HepG2 (cell line): ENCODE results near the gene SPACA4. TPM values are rescaled to one million over a fixed set of nuclear protein-coding genes. Genes with fewer than 3 reads are reported as not detected.

Experiments
- CBX5 ChIP-seq: sonication (generic); formaldehyde crosslinking; IDR thresholded peaks from 2 replicates; pipeline ENCODE4 v1.4.0; 2020; ENCODE audit warnings: missing genetic modification reagents, borderline replicate concordance
- EZH2 ChIP-seq: conservative IDR thresholded peaks from 2 replicates; pipeline ENCODE4 v1.6.1; 2012; ENCODE audit warnings: mild to moderate bottlenecking, low read depth, low read length, moderate library complexity
- MTA1 ChIP-seq: sonication (generic); formaldehyde crosslinking; IDR thresholded peaks from 2 replicates; pipeline ENCODE4 v1.4.0; 2020; ENCODE audit warnings: missing genetic modification reagents, mild to moderate bottlenecking, borderline replicate concordance
- MTF1 ChIP-seq: sonication (generic); formaldehyde crosslinking; IDR thresholded peaks from 2 replicates; pipeline ENCODE4 v1.5.0; 2020; ENCODE audit warnings: missing genetic modification reagents
- RXRB ChIP-seq: IDR thresholded peaks from 2 replicates; pipeline ENCODE4 v1.6.1; 2016; ENCODE audit warnings: borderline replicate concordance, missing genetic modification reagents, missing compliant biosample characterization
- SALL1 ChIP-seq: sonication (generic); formaldehyde crosslinking; IDR thresholded peaks from 2 replicates; pipeline ENCODE4 v1.8.0; 2022; ENCODE audit warnings: mild to moderate bottlenecking, missing genetic modification reagents
- SOX13 ChIP-seq, 3 experiments: fragments of 450-650 bp in 1 of 3; sonication (generic) in 1 of 3; formaldehyde crosslinking in 1 of 3; IDR thresholded peaks in 2 of 3; conservative IDR thresholded peaks in 1 of 3; 2 replicates each; pipeline versions ENCODE4 v1.5.0 to v1.6.1; 2016 to 2020; ENCODE audit warnings: antibody characterized with exemption in 1 of 3, mild to moderate bottlenecking in 1 of 3, missing compliant biosample characterization in 1 of 3, missing genetic modification reagents in 1 of 3, moderate library complexity in 1 of 3
- SOX6 ChIP-seq, 2 experiments: fragments of 450-650 bp in 1 of 2; sonication (generic) in 1 of 2; formaldehyde crosslinking in 1 of 2; IDR thresholded peaks; 2 replicates each; pipeline versions ENCODE4 v1.4.0 to v1.6.1; 2017 to 2020; ENCODE audit warnings: antibody characterized with exemption in 1 of 2, mild to moderate bottlenecking in 1 of 2, missing genetic modification reagents in 1 of 2
- SP1 ChIP-seq, 2 experiments: fragments of 450-650 bp in 1 of 2; sonication (generic) in 1 of 2; formaldehyde crosslinking in 1 of 2; IDR thresholded peaks; 2 replicates each; pipeline versions ENCODE4 v1.4.0 to v1.6.1; 2016 to 2020; ENCODE audit warnings: missing genetic modification reagents in 1 of 2
- SSRP1 ChIP-seq: IDR thresholded peaks from 2 replicates; pipeline ENCODE4 v1.6.1; 2016; ENCODE audit warnings: control low read depth
- XRCC5 ChIP-seq: fragments of 200-400 bp; formaldehyde crosslinking; optimal IDR thresholded peaks from 2 replicates; pipeline ENCODE3; 2017; ENCODE audit warnings: mild to moderate bottlenecking, low read length
- ZNF383 ChIP-seq: sonication (generic); formaldehyde crosslinking; IDR thresholded peaks from 2 replicates; pipeline ENCODE4 v1.4.0; 2020; ENCODE audit warnings: missing genetic modification reagents, mild to moderate bottlenecking, borderline replicate concordance
- ZNF441 ChIP-seq: sonication (generic); formaldehyde crosslinking; IDR thresholded peaks from 2 replicates; pipeline ENCODE4 v1.7.0; 2021; ENCODE audit warnings: missing genetic modification reagents, borderline replicate concordance
- ZNF646 ChIP-seq: sonication (generic); formaldehyde crosslinking; IDR thresholded peaks from 2 replicates; pipeline ENCODE4 v1.9.0; 2021; ENCODE audit warnings: mild to moderate bottlenecking, missing genetic modification reagents
- ZNF770 ChIP-seq: sonication (generic); formaldehyde crosslinking; IDR thresholded peaks from 2 replicates; pipeline ENCODE4 v1.5.0; 2020; ENCODE audit warnings: mild to moderate bottlenecking, missing genetic modification reagents
- ZNF775 ChIP-seq: sonication (generic); formaldehyde crosslinking; IDR thresholded peaks from 2 replicates; pipeline ENCODE4 v1.4.0; 2020; ENCODE audit warnings: missing genetic modification reagents, mild to moderate bottlenecking, moderate library complexity, borderline replicate concordance
- polyA plus RNA-seq, 8 experiments: library from polyadenylated mRNA; depleted of rRNA in 3 of 8; stranded (reverse) in 7 of 8; unstranded in 1 of 8; fragments of >200 nt; fragmentation: Illumina TruSeq in 4 of 8; extraction: Trizol in 4 of 8; gene quantifications; 2 replicates each; pipeline versions ENCODE4 v1.2.1 to v1.2.3, GENCODE V29; 2011 to 2016; ENCODE audit warnings: low read depth in 4 of 8, missing spikeins in 1 of 8, mixed read lengths in 1 of 8; ENCODE audit not compliant: insufficient read depth in 1 of 8
- total RNA-seq, 5 experiments: library from RNA; depleted of rRNA; stranded (reverse); fragments of >200 nt; fragmentation: Illumina TruSeq; extraction: Trizol; gene quantifications; 2 replicates each; pipeline ENCODE4 v1.2.3, GENCODE V29; 2016; ENCODE audit warnings: low read depth in 1 of 5

The SPACA4 gene
- total and polyA plus RNA-seq, 2 of the 13 experiments (the other 11 are each of a cell fraction or from before 2014, with no cell fraction given), result not detected

GRCh38 chr19:48646001-48646721, 39.6 kb downstream of the SPACA4 start, which contains the start of gene CA11 (continued):
- TF ChIP-seq ZNF770 (CRISPR knock-in tag) (0 out of 2 replicates have a peak, but pooled peaks have one; percentile 10), SALL1 (peak; percentile 15; the same call in 1 of the 2 replicates), EZH2 (no peak), SSRP1 (0 out of 2 replicates have a peak, but pooled peaks have one; percentile 44), RXRB (CRISPR knock-in tag) (0 out of 2 replicates have a peak, but pooled peaks have one; percentile 17), ZNF646 (CRISPR knock-in tag) (no peak), CBX5 (CRISPR knock-in tag) (peak; percentile 32; the same call in 1 of the 2 replicates), ZNF383 (CRISPR knock-in tag) (no peak), SP1 (IDR thresholded peaks at IDR 0.05) (no peak), SP1 (CRISPR knock-in tag; IDR thresholded peaks at IDR 0.05) (peak; percentile 80), ZNF441 (CRISPR knock-in tag) (no peak), SOX6 (IDR thresholded peaks at IDR 0.05) (no peak), SOX6 (CRISPR knock-in tag; IDR thresholded peaks at IDR 0.05) (peak; percentile 40; the same call in 1 of the 2 replicates), XRCC5 (no peak), MTF1 (CRISPR knock-in tag) (no peak), MTA1 (CRISPR knock-in tag) (peak; percentile 35; the same call in 1 of the 2 replicates), SOX13 (IDR thresholded peaks at IDR 0.05) (no peak), SOX13 (CRISPR knock-in tag; conservative IDR thresholded peaks at IDR 0.05 in 1 of 2, IDR thresholded peaks at IDR 0.05 in 1 of 2) (peak in 1 of 2 experiments; percentile 8; a peak in 1 of 4 replicates), ZNF775 (CRISPR knock-in tag) (no peak)
